ENCODE results near the gene TMEM130. TPM values are rescaled to one million over a fixed set of nuclear protein-coding genes. Genes with fewer than 3 reads are reported as not detected.

The TMEM130 gene
- polyA plus RNA-seq, 10 donors: 2.4 to 8.5 (median 4.3) TPM

- no peak for DNase-seq
Observed at GRCh38 chr7:98808751-98809460, 60.9 kb downstream of the TMEM130 start.

- no peak for DNase-seq
Observed at GRCh38 chr7:98807068-98808048, 62.5 kb downstream of the TMEM130 start.

GRCh38 chr7:98805956-98806838 is 63.6 kb downstream of the TMEM130 start:
- no peak for DNase-seq

GRCh38 chr7:98802781-98803110 is 67.1 kb downstream of the TMEM130 start:
- DNase-seq: no peak

GRCh38 chr7:98802088-98802780 is 67.6 kb downstream of the TMEM130 start:
- peak; percentile 52 to 70 (median 66) for DNase-seq

- no peak for DNase-seq
Observed at GRCh38 chr7:98800996-98801395, 68.8 kb downstream of the TMEM130 start.

- DNase-seq: peak in 1 of 3 donors; percentile 13
Observed at GRCh38 chr7:98797150-98797549, 72.7 kb downstream of the TMEM130 start.

Other genes with a start within 250 kb of the TMEM130 start
- gene TRRAP, start 8.5 kb upstream of the TMEM130 start, polyA plus RNA-seq (ENCODE audit: insufficient read length in 10 of 10): 10 to 100 TPM; 19.1 to 30.0 (median 22.2) TPM